ENCODE measurements around the gene CYBB.

CYBB gene

DNA sequence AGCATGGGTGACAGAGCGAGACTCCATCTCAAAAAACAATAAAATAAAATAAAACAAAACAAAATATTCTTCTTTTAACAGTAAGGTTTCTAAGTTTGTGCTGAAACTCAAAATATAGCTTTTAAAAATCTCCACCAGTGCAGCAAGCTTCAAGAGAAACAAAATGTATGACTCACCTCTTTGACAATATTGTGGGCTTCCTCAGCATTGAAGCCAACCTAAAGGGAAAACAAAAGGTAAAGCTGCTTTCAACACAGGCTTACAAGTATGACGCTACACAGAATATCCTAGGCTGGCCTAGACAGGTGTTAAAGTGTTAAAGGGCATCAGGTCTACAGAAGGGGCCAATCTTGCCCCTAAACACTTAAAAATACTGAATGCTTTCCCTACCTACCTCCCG is 66.3 kb downstream of the CYBB start:
- DNase-seq: no peak

DNA sequence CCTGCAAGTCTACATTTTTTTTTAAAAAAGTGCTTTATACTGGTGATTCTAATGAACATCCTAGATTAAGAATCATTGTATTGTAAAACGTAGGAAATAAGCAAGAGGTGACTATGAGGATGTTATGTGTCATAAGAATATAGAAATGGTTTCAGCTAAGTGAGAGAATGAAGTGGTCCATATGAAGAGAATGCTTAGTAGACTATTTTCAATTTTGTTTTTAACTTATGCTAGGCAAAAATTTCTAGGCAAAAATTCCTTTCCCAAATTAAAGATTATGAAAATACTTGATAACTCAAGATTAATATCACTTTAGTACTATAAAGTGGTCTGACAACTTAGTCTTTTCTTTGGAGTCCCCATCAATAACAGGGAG is 66.7 kb downstream of the CYBB start:
- no peak for DNase-seq

DNA sequence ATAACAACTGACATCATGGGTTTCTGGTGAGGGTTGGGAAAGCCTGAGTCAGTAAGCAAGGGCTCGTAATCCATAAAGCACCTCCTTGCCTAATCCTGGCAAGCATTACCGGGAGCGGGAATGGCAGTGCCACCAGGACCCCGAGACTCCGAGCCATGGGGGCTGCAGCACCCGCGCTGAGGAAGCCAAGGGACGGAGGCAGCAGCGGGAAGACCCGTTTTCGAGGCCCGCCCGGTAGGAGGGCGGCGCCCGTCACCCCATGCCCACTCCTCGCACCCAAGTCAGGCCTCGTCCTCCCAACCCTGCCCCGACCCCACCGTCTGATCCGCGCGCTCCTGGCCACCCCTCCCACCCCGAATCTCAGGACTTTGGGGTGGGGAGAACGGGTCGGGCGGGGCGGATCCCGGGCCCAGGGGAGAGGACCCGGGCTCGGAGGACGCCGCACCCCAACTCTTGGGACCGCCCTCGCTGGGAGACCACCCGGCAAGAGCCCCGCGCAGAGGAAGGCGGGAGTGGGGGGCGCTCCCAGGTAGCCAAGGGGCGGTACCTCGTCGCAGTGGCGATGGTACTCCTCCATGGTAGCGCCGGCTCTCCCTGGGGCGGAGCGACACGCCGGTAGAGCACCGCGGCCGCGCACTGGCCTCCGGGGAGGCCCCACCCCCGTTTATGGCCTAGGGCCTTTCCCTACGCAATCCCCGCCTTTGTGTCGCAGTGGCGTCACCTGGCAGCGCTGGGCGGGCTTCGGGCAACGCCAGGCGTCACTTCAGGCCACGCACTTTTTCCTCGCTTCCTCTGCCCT is 67.3 kb downstream of the CYBB start, which contains the start of gene DYNLT3:
TSS of gene DYNLT3 (minus strand) at position 638 of the 799 bp plus-strand sequence. CDS start at position 577, 61 bp downstream.
- DNase-seq: peak; percentile 62

DNA sequence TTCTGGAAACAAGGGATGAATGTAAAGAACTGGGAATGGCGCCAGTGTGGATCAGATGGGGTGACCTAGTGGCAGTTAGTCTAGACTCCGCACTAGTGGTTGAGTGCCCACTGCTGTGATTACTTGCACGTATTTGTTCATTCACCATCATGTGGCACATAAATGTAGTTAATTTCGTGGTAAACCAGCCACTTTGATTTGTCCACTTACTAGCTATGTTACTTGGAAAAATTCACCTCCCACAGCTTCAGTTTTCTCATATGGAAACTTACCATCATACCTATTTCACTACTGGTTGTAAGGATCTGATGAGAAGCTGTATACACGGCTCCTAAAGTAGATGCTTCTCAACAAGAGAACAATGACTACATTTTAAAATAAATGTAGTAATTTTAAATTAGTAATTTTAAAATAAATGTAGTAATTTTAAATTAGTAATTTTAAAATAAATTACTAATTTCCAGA is 67.9 kb downstream of the CYBB start:
- DNase-seq: no peak

DNA sequence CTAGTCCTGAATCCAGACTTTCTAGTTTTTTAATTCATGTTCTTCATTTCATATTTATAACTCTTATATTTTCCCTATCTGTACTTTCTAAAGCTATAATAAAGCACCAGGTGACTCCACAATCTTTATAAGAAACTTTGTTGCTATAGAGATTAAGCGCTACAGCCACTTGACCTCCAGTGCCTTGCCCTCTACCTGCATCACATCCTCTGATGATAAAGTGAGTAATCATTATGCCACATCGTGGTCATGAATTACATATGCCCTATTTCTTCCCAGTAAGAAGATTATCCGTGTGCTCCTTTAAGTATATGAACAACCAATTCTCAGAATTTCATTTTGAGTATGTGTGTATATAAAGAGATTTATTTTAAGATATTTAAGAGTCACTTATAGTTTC is 74.3 kb downstream of the CYBB start:
- no peak for DNase-seq

DNA sequence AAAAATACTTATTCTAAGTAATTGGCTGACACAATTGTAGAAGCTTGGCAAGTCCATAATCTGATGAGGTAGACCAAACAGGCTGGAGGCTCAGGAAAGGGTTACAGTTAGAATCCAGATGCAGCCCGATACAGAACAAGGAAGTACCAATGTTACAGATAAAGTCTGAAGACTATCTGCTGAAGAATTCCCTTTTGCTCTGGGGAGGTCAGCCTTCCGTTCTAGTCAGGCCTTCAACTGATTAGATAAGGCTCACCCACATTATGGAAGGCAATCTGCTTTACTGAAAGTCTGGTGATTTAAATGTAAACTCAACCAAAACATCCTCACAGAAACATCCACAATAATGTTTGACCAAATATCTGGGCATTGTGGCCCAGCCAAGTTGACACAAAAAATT is 74.9 kb downstream of the CYBB start:
- DNase-seq: no peak

DNA sequence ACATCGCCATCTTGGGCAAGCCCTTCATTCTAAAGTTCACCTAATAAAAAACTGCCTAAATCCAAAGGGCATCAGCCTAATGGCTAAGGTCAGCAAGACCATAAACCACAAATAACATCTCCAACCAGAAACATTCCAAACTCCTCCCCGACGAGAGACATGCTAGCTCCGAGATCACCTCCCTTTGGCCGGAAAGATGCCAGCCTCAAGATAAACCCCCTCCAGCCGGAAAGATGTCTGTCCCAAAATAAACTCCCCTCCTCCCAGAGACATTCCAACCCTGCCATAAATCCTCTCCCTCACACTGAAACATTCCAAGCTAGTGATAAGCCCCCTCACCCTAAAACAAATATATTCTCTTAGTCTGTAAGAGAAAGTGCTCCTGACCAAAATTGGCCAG is 80.9 kb downstream of the CYBB start:
- DNase-seq: no peak

DNA sequence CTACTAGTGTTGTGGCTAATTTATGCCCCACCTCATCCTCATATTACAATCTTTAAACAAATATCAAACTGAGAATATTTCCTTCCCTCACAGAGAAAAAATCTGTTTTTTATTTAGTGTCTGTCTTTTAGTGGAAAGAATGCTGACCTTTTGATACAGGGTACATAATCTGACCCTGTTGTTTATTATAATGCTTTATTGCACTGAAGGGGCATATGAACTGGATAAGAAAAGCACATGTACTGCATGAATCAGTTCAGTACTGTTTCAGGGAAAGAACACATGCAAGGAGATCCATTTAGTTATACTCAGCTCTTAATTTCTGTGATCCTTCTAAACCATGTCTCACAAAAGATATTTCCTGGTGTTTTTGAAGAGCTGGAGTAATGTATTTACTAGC is 83.0 kb downstream of the CYBB start:
- no peak for DNase-seq

Measured in GDM1 (cell line).